HG03025 (cell line): ENCODE results near the gene JSRP1.

Experiments used
- ATAC-seq: cut with Tn5 transposase; IDR thresholded peaks from one replicate; pipeline ENCODE4 v1.9.1; 2021; ENCODE audit warnings: mild to moderate bottlenecking, moderate library complexity; ENCODE audit not compliant: unreplicated experiment, low FRiP score

Gene JSRP1, protein sequence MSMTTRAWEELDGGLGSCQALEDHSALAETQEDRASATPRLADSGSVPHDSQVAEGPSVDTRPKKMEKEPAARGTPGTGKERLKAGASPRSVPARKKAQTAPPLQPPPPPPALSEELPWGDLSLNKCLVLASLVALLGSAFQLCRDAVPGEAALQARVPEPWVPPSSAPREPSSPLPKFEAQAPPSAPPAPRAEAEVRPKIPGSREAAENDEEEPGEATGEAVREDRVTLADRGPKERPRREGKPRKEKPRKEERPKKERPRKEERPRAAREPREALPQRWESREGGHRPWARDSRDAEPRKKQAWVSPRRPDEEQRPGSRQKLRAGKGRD

DNA sequence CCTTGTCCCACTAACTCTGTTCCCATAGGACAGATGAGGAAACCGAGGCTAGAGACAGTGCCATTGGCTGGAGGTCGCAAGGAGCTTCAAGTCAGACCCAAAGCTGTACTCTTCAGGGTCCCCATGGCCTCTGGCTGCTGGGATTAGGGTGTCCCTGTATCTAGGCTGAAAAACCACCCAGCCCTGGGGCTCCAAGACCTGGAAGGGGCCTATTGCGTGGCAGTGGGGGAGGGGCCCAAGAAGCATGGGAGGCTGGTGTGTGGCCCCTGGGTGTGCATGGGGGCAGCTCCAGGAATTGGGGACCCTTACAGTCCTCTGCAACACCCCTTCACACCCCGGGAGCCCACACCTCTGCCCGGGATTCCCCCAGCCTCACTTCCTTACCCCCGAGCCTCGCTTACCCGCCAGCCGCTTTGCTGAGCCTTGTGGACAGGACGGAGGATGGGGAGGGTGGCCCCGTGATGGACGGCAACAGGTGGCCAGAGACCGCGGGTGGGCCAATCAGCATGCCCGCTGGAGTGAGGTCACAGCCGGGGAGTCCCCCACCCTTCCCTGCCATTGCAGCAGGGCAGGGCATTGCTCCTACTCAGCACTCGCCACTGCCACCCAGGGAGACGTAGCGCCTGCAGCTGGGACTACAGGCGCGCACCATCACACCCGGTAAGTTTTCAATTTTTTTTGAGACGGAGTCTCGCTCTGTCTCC, at the start of gene JSRP1:
Gene JSRP1, minus strand, starts transcription at position 436 of the 704 bp plus-strand sequence. CDS start 1,103 bp downstream, outside the sequence.
- no peak for ATAC-seq

DNA sequence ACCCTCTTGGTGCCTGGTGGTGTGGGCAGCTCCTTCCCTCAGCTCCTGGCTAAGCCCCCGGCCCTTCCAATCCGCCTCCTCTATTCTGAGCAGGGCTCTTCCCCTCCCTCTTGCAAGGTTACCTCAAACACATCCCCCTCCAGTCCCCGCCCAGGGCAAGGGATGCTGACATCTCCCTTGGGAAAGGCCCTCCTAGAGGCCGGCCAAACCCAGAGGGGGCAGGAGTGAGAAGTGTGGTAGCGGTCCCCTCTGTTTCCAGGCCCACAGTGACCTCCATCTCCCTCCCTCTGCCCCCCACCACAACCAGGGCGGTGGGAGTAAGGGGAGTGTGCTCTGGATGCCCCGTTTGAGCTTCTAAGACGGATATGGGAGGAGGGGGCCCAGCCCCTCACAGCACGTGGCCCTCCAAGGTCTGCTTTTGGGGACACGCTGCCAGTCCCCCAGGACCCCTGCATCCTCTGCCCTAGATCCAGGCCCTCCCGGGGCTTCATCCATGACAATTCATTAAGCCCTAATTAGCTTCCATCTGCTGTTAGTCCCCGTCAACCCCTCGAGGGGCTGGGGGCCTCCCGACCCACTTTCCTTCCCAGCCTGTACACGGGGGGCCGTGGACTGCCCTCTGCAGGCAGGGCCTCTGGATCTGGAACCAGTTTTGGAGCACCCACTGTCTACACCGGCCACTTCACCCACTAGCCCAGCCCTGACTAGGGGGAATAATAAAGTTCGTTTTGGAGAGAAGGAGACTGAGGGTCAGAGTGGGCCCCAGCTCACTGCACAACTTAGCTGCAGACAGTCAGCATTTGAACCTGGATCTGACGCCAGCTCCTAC, 49.4 kb upstream of the JSRP1 start:
- no peak for ATAC-seq

DNA sequence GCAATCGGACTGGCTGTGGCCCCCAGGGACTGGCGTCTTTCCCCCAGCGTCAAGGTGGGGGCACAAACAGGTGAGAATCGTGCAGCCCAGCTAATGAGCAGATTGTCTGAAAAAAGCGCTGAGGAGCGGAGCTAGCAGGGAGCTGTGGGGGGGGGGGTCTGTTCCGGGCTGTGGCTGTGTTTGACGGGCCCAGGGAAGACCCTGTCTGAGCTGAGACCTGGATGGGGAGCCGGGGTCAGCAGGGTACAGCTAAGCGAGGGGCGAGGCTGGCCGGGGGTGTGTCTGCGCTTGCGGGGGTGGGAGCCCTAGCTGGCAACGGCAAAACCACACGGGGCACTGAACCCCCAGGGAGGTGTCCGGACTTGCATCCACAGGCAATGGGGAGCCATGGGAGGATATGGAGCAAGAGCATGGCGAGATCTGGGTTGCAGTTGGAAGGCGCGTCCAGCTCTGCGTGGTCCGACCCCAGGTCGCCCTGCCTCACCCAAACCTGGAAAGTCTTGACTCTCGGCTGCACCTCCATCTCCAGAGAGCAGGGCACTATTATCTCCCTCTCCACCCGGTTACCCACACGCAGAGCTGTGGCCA, 47.1 kb upstream of the JSRP1 start:
- no peak for ATAC-seq

DNA sequence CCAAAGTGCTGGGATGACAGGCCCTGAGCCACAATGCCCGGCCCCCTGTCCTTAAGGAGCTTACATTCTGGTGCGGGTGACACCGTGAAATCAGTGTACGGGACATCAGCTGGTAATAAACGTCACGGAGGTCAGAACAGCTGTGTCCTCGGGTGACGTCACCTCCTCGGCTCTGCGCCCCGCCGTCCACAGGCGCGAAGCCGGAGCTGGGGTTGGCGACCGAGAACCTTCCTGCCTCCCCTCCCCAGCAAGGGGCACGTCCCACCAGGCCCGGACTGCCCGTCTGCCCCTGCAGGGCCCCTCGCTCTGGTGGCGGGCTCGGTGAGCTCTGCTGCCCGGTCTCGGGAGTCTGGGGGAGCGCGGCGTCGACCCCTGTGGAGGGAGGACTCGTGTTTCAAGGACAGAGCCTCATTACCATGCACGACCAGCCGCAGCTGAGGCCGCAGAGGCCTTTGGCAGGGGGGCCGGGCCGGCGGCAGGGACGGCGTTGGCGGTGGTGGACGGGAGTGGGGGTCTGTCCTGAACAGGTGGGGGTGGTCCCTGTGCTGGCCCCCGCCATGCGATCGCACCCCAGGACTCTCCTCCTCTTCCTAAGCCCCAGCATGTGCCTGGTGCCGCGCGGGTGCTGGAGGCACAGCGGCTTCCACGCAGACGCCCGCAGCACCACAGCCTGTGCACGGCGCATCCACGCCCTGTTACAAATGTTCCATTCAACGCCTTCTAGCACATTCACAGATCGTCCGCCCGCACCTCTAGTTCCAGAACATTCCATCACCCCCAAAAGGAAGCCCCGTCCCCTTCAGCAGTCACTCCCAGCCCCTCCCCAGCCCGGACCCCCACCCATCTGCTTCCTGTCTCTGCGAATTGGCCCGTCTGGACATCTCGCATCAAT, 46.3 kb upstream of the JSRP1 start:
- no peak for ATAC-seq

DNA sequence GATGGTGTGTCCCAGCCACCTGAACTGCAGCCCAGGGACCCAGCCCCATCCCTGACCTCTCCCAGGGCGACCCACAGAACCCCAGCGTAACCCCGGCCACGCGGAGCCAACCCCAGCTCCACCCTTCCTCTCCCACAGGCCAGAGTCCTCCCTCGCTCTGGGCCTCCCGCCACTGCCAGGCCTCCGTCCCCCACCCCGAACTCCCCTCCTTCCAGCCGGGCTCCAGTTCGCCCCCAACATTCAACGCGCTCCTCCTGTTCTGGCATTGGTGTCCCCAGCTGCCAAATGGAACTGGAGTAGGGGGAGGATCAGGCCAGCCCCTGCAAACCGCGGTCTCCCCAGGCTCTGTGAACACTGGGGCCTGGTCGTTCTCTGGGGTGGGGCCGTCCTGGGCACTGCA, 44.3 kb upstream of the JSRP1 start:
- ATAC-seq: no peak

DNA sequence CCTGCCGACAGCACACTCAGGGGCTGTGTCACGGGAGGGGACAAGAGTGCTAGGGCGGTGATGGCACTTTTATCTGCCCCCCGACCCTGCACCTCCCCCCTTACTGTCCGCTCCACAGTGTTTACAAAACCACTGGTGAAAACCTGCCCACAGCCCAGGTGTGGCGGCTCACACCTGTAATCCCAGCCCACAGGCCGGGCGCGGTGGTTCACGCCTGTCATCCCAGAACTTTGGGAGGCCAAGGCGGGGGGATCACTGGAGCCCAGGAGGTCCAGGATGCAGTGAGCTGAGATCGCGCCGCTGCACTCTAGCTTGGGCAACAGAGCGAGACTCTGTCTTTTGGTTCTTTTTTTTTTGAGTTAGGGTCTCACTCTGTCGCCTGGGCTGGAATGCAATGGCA, 39.9 kb upstream of the JSRP1 start:
- no peak for ATAC-seq

DNA sequence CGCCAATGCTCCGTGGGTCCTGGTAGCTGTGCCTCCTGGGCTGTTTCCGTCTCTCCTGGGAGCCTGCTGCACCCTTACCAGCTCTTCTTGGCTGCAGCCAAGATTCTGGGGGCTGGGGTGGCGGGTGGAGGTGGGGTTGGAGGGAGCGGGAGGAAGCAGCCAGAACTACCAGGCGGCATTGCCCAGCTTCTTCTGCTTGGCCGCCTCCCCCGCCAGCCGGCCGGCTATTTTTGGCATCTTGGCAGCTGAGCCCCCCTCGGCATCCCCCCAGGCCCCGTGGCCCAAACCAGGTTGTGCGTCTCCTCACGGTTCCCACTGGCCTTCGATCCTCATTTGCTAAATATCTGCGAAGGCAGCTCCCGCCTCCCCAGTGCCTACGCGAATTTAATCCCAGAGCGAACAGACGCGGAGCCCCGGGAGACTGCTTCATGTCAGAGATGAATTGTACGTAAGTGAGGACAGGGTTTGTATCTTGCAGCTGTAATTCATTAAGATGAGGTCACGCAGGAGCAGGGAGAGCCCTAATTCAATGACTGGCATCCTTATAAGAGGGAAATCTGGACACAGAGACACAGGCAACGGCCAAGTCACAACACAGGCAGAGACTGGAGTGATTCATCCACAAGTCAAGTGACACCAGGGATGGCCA, 38.6 kb upstream of the JSRP1 start:
- ATAC-seq: no peak

DNA sequence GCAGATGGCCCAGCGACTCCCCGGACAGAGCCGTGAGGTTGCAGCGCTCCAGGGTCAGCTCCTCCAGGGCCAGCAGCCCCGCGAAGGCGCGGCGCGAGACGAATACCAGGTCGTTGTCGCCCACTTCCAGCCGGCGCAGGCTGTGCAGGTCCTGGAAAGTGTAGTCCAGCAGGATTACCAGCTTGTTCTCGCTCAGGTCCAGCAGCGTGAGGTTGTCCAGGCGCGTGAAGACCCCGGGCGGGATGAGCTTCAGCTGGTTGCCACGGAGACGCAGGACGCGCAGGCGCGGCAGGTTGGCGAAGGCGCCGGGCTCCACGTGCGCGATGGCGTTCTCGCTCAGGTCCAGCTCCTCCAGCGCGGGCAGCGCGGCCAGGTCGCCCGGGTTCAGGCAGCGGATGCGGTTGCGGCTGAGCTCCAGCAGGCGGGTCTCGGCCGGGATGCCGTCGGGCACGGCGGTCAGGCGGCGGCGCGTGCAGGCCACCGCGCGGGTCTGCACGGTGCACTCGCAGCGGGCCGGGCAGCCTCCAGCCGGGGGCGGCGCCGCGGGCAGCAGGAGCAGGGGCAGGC, 35.1 kb upstream of the JSRP1 start:
- ATAC-seq: no peak

DNA sequence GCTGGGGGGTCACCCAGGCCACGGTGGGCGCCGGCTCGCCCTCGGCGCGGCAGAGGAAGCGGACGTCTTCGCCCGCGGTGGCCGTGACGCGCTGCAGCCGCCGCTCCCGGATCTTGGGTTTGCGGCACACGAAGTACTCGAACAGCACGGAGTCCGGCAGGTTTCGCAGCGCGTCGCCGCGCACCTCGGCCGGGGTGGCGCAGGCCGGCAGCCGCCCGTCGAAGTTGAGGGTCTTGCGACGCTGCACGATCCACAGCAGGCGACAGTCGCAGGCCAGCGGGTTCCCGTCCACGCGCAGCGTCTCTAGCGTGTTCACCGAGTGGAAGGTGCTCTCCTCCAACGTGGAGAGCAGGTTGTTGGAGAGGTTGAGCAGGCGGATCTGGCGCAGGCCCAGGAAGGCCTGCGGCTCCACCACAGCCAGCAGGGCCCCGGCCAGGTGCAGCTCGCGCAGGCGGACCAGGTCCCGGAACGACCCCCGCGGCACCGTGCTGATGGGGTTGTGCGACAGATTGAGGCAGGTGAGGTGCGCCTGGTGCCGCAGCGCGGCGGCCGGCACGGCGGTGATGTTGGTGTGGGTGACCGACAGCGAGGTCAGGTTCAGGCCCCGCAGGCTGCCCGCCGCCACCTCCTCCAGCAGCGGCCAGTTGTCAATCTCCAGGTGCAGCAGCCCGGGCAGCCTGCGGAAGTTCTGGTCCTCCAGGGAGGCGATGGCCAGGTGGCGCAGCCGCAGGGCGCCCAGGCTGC, 34.4 kb upstream of the JSRP1 start:
- no peak for ATAC-seq

DNA sequence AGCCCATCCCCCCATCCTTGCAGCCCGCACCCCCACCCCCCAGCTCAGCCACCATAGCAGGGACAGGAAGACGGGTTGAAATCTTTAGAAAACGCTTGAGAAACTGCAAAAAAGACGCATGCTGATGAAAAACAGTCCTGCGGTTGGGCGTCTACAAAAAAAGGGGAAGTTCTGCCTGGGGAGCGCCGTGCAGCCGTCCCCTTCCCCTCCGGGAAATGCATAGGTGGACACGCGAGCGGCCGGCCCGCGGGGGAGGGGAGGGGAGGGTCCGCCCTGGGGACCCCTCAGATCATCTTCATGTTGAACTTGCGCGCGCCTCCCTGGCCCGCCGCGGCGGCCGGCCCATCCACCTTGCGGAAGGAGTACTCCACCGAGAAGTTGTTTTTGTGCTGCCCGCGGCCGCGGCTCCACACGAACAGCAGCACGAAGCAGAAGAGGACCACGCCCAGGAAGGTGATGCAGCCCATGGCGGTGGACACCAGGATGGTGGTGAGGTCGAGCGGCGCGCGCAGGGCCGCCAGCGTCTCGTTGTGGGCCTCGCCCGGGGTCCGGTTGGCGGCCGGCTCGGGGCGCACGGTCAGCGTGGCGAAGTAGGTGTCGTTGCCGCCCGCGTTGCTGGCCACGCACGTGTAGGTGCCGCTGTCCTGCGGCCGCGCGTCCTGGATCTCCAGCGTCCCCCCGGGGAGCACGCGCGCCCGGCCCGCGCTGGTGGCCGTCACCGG, 33.7 kb upstream of the JSRP1 start:
- ATAC-seq: no peak

DNA sequence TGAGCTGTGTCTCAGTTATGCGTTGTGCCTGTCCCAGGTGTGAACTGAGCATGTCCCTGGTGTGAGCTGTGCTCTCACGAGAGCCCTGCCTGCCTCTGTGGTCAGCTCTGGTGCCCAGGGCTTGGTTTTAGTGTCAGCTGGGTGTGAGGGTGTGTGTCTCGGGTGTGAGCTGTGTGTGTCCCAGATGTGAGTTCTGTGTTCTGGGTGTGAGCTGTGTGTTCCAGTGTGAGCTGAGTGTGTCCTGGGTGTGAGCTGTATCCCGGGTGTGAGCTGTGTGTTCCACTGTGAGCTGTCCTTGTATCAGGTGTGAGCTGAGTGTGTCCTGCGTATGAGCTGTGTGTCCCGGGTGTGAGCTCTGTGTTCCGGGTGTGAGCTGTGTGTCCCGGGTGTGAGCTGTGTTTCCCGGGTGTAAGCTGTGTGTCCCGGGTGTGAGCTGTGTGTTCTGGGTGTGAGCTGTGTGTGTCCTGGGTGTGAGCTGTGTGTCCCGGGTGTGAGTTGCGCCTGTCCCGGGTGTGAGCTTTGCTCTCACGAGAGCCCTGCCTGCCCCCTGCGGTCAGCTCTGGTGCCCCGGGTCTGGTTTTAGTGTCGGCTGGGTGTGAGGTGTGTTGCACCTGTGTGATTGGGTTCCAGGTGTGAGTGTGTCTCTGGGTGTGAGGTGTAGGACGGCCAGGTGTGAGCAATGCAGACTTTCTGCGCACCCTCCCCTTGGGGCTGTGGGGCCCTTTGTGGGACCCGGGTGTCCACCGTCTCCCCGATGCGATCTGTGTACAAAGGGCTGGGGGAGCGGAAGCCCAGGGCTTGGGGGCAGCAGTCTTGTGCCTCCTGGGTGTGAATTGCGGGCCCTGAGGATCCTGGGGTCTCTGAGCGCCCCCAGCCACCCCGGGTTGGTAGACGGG, 32.8 kb upstream of the JSRP1 start:
- no peak for ATAC-seq

DNA sequence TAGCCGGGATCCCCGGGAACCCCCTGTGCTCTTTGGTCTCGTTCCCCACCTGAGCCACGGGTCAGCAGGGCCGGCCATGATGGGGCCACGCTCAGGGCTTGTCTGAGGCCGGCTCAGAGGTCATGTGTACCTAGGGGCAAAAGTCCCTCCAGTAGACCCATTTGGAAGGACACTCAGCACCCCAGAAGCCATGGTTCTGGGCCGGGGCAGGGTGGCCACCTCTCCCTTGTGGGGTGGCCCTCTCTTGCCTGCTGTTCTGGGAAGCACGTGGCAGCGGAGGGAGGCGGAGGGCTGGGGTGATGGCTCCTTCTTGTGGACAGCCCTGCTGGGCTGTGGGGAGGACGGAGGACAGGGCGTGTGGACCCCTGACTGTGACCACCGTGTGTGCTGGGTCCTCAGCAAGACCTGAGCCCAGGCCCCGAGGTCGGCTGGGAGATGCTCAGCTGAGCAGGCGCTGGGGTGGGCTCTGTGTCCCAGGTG, 32.2 kb upstream of the JSRP1 start:
- ATAC-seq: no peak

DNA sequence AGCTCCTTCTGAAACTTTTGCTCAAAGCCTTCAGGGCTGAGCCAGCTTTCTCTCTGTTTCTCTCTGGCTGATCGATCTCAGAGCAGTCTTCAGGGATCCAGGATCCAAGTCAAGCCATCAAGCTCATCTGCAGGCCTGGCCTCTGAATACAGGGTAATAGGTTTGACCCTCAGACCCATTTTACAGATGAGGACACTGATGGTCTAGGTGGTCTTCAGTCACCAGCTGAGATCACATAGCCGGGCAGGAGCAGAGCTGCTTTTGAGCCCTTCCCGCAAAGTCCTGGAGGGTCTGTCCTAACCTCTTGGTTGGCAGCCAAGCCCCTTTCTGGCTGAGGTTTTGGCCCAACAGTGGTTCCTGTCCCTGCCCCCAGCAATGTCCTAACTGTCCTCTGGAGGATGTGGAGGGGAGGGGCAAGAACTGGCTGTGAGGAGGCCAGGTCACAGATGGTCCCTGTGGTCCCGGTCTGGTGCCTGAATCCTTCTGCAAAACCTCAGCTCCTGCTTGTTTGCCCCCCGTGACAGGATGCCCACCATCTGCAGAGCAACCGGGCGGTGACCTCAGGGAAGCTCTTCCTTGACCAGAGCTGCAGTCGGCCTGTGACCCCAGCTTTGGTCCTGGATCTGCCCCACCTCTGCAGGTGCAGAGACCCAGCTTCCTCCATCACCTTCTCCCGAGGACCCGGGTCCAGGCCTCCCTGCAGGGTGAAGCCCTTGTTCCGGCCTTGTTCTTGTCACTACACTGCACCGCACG, 31.5 kb upstream of the JSRP1 start:
- no peak for ATAC-seq

DNA sequence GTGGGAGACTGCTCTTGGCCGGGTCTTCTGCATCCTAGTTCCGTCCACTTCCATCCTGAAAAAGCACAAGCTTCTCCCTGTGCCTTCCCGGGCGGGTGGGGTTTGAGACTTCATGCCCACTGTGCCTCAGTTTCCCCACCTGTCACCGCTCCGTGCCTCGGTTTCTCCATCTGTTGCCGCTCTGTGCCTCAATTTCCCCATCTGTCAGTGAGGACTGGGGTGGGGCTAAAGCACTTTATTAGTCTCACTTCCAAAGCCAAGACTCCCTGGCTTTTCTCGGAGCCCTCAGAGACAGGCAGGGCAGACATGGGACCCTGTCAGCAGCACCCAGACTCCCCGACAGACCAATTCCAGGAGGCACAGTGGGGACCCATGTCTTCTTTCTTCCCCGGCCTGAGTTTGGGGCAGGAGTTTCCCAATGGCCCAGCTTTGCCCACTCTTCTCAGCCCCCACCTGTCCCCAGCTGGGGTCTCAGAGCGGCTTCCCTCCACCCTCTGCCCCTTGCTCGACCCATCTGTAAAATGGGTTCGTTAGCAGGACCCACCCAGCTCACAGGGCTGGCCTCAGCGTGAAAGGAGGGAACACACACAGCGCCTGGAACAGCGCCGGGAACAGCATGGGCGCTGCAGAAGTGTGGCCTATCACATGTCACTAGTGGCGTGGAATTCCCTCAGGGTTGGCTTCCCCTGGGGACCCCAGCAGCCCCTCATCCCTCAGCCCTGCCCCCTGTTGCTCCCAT, 30.4 kb upstream of the JSRP1 start:
- no peak for ATAC-seq

DNA sequence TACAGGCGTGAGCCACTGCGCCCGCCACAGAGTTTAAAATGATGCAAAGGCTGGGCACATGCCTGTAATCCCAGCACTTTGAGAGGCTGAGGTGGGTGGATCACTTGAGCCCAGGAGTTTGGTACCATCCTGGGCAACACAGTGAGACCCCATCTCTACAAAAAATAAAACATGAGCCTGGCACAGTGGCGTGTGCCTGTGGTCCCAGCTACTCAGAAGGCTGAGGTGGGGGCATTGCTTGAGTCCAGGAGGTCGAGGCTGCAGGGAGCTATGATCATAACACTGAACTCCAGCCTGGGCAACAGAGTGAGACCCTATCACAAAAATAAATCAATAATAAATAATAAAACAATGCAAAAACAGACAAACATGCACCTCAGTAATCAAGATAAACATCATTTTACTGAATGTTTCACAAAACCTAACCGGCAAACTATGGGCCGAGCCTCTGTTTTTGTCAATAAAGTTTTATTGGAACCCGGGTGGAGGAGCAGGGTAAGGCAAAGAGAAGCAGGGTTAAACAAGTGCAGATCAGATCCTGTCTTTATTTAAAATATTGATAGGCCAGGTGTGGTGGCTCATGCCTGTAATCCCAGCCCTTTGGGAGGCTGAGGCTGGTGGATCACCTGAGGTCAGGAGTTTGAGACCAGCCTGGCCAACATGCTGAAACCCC, 27.8 kb upstream of the JSRP1 start:
- no peak for ATAC-seq
